NCI-H524 treated with DMSO at 0.1 percent for 48 hours (cell line): ENCODE data around the gene ITGB7.
"Not testable (repeated sequence)": the region's sequence is repeated elsewhere in the genome, so short reads cannot be mapped to it uniquely, and the experiment has no call there.

Experiments
- DNase-seq: peaks from one replicate; lab custom pipeline; 2025; lab: John Stamatoyannopoulos, UW

The ITGB7 gene

DNA sequence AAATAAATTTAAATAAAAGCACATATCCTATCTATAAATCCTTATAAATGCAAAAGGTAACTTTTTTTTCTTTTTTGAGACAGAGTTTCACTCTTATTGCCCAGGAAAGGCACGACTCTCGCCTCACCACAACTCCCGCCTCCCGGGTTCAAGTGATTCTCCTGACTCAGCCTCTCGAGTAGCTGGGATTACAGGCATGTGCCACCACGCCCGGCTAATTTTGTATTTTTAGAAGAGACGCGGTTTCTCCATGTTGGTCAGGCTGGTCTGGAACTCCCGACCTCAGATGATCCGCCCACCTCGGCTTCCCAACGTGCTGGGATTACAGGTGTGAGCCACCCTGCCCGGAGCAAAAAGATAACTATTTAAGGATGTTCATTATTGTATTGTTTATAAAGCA lies 28.2 kb downstream of the ITGB7 start:
- not testable (repeated sequence) for DNase-seq

DNA sequence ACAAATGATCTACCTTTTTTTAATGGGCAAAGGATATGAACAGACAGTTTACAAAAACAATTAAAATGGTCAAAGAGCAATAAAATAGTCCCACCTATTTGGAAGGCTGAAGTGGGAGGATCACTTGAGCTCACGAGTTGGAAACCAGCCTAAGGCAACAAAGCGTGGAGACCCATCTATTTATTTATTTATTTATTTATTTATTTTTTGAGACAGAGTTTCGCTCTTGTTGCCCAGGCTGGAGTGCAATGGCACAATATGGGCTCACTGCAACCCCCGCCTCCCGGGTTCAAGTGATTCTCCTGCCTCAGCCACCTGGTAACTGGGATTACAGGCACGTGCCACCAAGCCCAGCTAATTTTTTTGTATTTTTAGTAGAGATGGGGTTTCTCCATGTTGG lies 29.6 kb downstream of the ITGB7 start:
- DNase-seq, result not testable (repeated sequence)

DNA sequence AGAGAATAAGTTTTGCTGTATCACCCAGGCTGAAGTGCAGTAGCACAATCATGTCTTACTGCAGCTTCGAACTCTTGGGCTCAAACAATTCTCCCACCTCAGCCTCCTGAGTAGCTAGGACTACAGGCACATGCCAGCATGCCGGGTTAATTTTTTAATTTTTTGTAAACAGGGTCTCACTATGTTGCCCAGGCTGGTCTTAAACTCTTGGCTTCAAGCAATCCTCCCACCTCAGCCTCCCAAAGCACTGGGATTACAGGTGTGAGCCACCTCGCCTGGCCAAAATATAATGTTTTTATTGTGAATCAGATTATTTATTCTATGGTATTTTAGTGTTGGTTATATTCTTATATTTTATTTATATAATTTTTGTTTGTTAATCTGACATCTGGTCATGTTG lies 30.3 kb downstream of the ITGB7 start:
- no peak for DNase-seq

DNA sequence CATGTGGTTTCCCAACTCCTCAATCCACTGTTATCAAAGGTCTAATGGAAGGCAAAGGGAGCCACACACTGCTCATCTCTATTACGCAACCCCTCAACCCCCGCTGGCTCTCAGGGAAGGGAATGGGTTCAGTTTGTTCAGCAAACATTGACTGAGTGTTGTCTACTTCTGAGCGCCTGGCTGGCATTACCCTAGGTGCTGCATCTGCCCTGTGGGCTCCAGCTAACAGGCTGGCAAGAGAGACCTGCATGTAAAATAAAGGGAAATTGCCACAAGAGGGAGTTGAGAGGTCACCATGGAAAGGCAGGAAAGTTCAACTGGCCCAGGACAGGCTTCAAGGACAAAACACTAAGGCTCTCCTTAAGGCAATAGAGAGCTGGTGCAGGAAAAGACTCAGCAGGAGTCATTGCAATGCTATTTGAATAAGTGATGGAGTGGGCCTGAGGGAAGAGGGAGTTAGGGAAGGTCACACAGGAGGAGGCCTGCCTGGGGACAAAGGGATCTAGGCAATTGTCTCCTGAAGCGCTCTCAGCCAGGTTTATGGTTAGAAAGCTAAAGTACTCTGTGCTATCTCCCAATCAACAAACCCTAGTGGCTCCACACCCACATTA lies 32.1 kb downstream of the ITGB7 start:
- DNase-seq, result no peak

DNA sequence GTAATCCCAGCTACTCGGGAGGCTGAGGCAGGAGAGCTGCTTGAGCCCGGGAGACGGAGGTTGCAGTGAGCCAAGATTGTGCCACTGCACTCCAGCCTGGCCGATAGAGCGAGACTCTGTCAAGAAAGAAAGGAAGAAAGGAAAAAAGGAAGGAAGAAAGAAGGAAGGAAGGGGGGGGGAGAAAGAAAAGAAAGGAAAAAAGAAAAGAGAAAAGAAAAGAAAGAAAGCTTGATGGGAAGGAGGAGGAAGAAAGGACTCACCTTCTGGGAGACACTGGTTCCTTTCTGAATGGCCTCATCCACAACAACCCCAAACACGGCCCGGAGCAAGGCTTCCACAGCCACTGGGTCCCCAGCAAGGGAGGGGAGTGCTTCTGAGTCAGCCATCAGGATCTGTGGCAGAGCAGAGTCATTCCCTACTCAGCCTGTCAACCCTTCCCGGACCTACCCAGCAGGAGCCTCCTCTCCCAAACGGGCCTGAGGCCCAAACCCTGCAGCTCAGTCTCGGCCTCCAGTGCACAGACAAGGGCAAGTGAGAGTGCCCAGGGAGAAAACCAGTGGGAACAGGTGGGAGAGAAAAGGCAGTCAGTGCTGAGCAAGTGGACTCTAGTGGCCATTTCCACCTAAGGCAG lies 33.9 kb downstream of the ITGB7 start:
- no peak for DNase-seq

DNA sequence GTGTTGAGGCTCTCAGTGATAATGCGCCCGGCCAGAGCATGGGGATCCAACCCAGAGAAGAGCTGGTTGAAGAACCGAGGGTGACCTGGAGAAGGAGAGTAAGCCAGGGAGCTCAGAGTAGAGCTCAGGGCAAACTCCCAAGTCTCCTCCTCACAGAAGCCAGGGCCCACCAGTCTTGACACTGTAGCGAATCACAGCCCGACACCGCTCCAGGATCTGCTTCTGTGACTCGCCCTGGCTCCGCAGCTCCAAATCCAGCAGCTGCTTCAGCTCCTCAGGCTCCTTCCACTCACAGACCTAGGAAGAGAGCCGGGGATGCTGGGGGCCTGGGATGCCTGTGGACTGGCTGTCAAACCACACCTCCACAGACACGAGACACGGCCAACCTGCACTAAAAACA lies 34.7 kb downstream of the ITGB7 start:
- no peak for DNase-seq

DNA sequence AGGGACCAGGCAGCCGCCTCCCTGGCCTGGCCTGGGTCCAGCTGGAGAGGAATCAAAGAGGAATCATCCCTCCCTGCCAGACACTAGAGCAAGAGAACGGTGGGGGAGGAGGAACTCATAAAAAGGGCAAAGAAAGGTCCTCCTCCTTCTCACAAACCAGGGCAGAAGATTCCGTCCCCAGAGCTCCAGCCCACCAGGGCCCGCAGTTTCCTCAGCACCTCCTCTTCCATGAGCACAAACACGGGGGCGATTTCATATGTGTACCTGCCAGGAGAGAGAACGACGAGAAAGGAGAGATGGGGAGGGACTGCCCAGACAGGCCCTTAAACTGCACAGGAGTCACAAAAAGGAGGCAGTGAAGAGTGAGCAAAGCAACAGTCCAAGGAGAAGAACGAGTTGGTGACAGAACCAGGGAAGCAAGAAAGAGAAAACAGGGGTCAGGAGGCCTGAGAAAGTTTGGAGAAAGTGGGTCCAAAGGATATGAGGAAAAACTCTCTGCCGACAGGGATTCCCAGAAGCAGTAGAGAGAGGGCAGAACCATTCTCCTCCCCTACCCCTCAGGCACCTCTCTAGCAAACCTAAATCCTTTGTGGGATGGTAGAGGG lies 35.2 kb downstream of the ITGB7 start:
- no peak for DNase-seq

DNA sequence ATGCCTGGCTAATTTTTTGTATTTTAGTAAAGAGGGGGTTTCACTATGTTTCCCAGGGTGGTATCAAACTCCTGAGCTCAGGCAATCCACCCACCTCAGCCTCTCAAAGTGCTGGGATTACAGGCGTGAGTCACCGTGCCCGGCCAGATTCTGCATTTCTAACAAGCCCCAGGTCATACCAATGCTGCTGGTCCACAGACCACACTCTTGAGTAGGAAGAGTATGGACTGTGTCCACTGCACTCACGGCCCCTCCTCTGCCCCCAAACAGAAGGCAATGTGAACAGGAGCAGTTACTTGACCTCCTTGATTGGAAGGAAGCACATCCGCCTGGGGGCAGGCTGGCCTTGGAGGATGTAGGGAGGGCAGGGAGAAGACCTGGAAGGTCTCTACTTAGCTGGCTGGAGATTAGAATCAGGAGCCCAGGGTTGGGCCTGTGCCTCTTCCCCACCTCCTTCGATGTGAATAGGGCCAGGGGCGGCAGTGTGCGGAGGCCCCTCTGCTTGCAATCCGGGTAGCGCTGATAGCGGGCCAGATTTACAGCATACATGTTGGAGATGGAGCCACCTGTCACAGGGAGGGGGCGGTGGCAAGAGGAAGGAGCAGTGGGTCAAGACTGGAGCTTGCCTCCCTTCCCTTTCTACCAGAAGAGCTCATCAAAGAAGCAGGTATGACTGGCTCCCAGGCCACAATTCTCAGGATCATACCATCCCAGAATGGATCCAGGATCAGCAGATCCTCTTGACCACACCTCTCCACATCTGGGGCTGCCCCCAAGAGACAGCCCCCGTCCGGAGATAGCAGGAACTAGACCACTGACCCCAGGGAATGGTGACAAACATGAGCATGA lies 36.0 kb downstream of the ITGB7 start:
- no peak for DNase-seq

DNA sequence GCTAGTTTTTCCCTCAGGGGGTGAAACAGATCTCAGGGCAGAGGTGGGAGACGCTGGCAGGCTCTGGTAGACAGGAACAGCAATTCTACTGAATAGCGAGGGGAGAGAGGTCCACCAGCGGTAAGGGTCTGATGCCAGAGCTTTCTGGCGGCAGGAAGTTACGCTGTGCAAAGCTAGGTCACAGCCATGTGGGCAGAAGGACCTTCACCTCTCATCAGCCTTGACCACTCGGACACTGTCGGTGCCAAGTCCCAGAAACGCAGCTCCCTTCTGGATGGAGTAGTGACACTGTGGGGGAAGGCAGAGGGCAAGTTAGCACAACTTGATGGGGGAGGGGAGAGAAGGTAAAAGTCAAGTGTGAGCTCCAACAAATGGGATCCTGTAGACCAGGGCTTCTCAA lies 36.8 kb downstream of the ITGB7 start:
- DNase-seq, result no peak

DNA sequence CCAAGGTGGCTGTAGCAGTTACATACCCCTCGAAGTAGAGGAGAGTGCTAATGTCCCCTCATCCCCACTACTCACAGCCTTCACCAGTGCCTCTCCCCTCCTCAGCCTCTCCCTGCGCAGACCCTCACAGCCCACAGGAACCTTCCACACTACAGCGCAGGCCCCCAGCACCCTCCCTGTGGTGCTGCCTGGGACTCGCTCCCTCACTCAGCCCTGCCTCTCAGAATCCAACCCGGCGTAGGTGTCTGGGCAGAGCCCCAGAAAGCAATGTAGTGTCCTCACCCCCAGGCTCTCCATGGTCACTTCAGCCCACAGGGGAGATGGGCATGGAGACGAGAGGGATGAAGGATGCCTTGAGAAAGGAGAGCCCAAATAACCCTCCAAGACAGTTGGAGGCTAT lies 37.4 kb downstream of the ITGB7 start:
- no peak for DNase-seq

DNA sequence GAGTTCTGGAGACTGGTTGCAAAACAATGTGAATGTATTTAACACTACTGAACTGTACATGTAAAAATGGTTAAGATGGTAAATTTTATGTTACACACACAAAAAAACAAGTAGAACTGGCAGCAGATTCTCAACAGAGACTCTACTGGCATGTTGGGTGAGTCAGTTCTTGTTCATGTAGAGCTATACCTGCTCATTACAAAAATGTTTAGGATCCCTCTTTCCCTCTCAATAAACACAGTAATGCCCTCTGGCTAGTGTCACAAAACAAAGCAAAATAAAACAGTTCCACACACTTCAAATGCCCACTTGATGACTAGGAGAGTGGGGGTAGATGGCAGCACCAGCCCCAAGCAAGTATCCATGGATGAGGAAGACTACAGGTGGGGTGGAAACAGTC lies 40.2 kb downstream of the ITGB7 start:
- DNase-seq, result no peak

DNA sequence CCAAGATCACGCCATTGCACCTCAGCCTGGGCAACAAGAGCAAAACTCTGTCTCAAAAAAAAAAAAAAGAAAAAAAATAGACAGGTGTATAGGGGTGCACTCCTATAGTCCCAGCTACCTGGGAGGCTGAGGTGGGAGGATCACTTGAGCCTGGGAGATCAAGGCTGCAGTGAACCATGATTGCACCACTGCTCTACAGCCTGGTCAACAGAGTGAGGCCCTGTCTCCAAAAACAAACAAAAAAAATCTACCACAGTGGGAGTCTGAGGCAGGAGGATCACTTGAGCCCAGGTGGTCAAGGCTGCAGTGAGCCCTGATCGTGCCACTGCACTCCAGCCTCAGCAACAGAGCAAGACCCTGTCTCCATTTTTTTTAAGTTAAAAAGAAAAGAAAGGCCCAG lies 44.0 kb downstream of the ITGB7 start:
- not testable (repeated sequence) for DNase-seq

DNA sequence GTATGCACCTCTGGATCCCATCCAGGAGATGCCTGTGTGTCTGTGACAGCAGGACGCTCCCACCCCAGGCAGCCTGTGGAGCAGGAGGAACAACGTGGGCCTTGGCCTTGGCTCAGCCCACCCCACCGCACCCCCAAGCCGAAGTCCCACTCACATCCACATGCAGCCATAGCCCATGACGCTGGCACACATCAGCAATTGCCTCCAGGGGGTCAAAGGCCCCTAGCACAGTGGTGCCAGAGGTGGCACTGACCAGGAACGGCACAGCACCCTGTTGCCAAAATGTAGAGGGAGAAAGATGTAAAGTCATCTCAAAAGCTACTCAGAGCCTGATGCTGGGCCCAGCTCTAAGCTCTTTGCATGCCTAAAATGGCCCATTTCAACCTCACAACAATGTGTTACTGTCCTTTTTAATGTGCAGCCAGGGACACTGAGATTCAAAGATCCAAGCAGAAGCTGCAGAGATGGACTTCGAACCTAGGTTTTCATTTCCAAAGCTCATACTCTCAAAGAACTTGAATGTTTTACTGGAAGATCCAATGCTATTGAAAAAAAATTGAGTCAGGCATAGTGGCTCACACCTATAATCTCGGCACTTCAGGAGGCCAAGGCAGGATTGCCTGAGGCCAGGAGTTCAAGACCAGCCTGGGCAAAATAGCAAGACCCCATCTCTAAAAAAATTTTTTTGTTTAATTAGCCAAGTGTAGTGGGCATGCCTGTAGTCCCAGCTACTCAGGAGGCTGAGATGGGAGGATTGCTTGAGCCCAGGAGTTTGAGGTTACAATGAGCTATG lies 45.7 kb downstream of the ITGB7 start:
- no peak for DNase-seq

DNA sequence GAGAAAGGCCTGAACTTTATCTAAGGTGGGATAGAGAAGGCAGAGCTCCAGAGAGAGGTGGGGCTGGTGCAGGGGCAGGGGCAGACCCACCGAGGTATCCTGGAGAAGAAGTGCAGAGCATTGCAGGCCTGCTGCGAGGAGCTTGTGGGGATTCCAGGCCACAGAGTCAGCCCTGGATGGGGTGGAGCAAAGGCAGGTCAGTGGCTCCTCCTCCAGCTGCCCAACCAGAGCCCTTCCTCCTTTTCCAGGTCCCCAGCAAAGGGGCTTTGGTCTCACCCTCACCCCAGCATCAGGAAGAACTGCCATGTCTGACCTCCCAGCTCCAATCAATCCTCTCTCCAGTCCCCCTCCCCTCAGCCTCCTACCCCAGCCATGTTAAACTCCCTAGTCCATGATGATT lies 46.4 kb downstream of the ITGB7 start:
- no peak for DNase-seq

DNA sequence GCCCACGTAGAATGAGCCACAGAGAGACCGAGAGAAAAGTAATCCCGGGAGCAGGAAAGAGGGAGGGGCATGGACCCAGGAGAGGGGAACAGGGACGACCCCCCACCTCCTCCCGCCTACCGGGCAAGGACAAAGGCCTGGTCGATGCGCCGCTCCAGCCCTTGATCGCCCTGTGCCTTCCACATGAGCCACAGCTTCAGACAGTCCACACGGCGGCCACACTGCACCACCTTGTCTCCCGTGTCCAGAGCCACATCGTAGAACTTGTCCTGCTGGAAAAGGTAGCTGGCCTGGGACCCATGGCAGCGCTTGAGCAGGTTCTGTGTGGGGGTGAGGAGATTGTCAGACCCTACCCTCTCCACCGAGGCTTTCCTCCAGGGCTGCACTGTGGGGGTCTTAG lies 47.1 kb downstream of the ITGB7 start:
- DNase-seq, result no peak

DNA sequence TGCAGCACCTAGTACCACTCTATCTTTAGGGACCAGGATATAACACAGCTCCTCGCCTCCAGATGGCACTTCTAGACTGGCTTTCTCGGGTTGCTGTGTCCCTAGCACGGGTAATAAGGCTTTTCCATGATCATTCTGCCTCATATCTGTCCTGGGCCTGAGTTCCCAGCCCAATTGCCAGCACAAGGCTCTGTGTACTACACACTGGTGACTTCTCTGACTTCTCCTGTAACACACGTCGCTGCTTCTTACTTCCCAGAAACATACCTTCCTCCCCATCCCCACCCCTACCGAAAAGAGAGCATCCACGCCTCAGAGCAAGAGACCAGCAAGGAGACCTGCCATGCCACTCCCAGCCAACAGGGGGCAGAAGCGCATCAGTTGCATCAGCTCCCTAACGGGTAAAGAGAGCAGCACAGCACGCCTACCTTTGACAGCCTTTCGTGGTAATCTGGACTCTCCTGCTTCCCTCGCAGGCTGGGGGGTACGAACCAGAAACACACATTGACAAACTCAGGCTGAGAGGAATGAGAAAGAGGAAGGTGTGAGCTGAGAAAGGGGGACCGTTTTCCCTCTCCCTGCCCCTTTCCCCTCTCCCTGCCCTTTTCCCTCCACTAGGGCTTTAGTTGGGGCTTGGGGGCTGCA lies 47.7 kb downstream of the ITGB7 start:
- peak; percentile 25 for DNase-seq

DNA sequence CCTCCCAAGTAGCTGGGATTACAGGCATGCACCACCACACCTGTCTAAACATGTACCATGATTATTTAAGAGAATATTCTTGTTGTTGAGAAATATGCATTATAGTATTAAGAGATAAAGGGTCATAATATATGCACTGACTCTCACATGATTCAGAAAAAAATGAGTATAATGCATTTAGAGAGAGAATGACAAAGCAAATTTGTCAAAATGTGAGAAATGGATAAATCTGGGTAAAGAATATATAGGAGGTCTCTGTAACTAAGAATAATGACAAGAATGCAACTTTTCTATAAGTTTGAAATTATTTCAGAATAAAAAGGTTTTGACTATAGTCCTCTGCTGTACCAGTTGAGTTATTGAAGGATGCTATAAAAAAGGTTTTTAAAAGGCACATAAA lies 54.7 kb downstream of the ITGB7 start:
- DNase-seq, result no peak

DNA sequence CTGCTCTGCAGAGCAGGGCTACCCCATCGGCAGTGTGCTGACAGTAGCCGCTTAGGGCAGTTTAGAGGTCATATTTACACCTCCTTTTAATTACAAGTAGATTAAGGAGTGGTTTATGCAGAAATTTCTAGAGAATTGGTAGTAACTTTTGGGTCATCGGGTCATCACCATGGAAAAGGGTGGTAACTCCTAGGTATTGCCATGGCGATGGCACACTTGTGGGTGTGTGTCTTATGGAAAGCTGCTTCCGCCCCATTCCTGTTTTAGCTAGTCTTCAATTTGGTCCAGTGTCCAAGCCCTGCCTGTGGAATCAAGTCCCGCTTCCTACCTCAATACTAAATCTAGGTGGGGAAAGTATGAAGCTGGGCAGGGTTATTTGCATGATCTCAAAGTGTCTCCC lies 56.0 kb downstream of the ITGB7 start:
- no peak for DNase-seq

DNA sequence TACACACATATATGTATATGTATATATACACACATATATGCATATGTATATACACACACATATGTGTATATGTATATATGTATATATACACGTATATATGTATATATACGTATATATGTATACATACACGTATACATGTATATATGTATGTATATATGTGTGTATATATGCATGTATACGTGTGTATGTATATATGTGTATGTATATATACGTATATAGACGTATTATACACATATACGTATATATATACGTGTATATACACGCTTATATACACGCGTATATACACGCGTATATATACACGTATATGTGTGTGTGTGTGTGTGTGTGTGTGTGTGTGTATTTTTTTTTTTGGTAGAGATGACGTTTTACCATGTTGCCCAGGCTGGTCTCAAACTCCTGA lies 59.4 kb downstream of the ITGB7 start:
- DNase-seq, result no peak

DNA sequence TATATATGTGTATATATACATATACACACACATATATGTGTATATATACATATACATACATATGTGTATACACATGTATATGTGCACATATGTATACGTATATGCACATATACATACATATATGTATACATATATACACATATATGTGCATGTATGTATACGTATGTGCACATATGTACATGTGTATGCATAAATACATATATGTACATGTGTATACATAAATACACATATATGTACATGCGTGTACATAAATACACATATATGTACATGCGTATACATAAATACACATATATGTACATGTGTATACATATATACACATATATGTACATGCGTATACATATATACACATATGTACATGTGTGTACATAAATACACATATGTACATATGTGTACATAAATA lies 59.9 kb downstream of the ITGB7 start:
- no peak for DNase-seq

DNA sequence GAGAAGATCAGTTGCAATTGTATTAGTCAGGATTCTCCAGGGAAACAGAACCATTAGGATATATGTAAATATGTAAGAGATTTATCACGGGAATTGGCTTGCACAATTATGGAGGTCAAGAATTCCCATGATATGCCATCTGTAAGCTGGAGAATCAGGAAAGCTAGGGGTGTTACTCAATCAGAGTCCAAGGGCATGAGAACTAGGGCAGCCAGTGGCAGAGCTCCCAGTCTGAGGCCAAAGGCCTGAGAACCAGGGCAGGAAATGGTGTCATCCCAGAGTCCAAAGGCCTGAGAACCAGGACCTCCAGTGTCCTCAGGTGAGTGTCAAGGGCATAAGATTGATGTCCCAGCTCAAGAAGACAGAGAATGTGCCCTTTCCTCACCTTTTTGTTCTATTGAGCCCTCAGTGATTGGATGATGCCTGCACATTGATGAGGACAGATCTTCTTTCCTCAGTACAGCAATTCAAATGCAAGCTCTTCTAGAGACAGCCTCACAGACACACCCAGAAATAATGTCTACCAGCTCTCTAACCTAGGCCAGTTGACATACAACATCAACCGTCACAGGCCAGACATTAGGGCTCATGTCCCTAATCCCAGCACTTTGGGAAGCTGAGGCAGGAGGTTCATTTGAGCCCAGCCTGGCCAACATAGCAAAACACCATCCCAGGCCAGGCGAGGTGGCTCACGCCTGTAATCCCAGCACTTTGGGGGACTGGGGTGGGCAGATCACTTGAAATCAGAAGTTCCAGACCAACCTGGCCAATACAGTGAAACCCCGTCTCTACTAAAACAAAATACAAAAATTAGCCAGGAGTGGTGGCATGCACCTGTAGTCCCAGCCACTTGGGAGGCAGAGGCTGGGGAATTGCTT lies 61.4 kb downstream of the ITGB7 start:
- DNase-seq, result no peak
